NCI-H146 treated with DMSO at 0.1 percent for 48 hours (cell line): Measurements from ENCODE around the gene PHLDB1.

Source experiments
- DNase-seq: peaks from one replicate; lab custom pipeline; 2025; ENCODE audit not compliant: unreplicated experiment; lab: John Stamatoyannopoulos, UW

Gene PHLDB1

GRCh38 chr11:118621784-118622375, 14.5 kb downstream of the PHLDB1 start:
- DNase-seq, result no peak

GRCh38 chr11:118622376-118623268, 15.2 kb downstream of the PHLDB1 start:
- peak; percentile 86 for DNase-seq

- peak; percentile 89 for DNase-seq
Observed at GRCh38 chr11:118623269-118623655, 15.8 kb downstream of the PHLDB1 start.

- no peak for DNase-seq
Observed at GRCh38 chr11:118625036-118625690, 17.7 kb downstream of the PHLDB1 start.

GRCh38 chr11:118625976-118626375, 18.6 kb downstream of the PHLDB1 start:
- no peak for DNase-seq

- no peak for DNase-seq
Observed at GRCh38 chr11:118627566-118627965, 20.2 kb downstream of the PHLDB1 start.

- no peak for DNase-seq
Observed at GRCh38 chr11:118628031-118628430, 20.6 kb downstream of the PHLDB1 start.

GRCh38 chr11:118628432-118628831, 21.0 kb downstream of the PHLDB1 start:
- DNase-seq, result no peak

GRCh38 chr11:118628861-118629549, 21.6 kb downstream of the PHLDB1 start:
- DNase-seq, result no peak

GRCh38 chr11:118629761-118630661, 22.6 kb downstream of the PHLDB1 start:
- no peak for DNase-seq

- DNase-seq, result no peak
Observed at GRCh38 chr11:118631142-118631909, 23.9 kb downstream of the PHLDB1 start.

GRCh38 chr11:118632577-118633318, 25.3 kb downstream of the PHLDB1 start:
- no peak for DNase-seq

- no peak for DNase-seq
Observed at GRCh38 chr11:118633319-118633690, 25.9 kb downstream of the PHLDB1 start.

- DNase-seq, result no peak
Observed at GRCh38 chr11:118633979-118634378, 26.6 kb downstream of the PHLDB1 start.

- DNase-seq, result peak; percentile 44
Observed at GRCh38 chr11:118634431-118635236, 27.2 kb downstream of the PHLDB1 start.

- DNase-seq, result no peak
Observed at GRCh38 chr11:118635237-118635591, 27.8 kb downstream of the PHLDB1 start.

- DNase-seq, result no peak
Observed at GRCh38 chr11:118635642-118636041, 28.2 kb downstream of the PHLDB1 start.

- no peak for DNase-seq
Observed at GRCh38 chr11:118636569-118637290, 29.3 kb downstream of the PHLDB1 start.
